HepG2 (cell line): ENCODE results near the gene TRNP1.

Source experiments
- BRF2 ChIP-seq: sonication (generic); formaldehyde crosslinking; IDR thresholded peaks from 2 replicates; pipeline ENCODE4 v1.8.1; 2022; ENCODE audit warnings: mild to moderate bottlenecking, missing genetic modification reagents
- CTCF ChIP-seq: sonication (generic); formaldehyde crosslinking; IDR thresholded peaks from 2 replicates; pipeline ENCODE4 v1.5.0; 2020; ENCODE audit warnings: mild to moderate bottlenecking, missing genetic modification reagents, moderate library complexity
- ELF1 ChIP-seq: sonication (generic); formaldehyde crosslinking; IDR thresholded peaks from 2 replicates; pipeline ENCODE4 v1.4.0; 2020; ENCODE audit warnings: missing genetic modification reagents
- JUN ChIP-seq: sonication (generic); formaldehyde crosslinking; IDR thresholded peaks from 2 replicates; pipeline ENCODE4 v1.4.0; 2020; ENCODE audit warnings: mild to moderate bottlenecking, missing genetic modification reagents
- SNAPC2 ChIP-seq: sonication (generic); formaldehyde crosslinking; IDR thresholded peaks from 2 replicates; pipeline ENCODE4 v1.8.1; 2022; ENCODE audit warnings: mild to moderate bottlenecking, missing genetic modification reagents
- ZBTB2 ChIP-seq: sonication (generic); formaldehyde crosslinking; IDR thresholded peaks from 2 replicates; pipeline ENCODE4 v1.8.0; 2022; ENCODE audit warnings: low read depth, missing genetic modification reagents
- ZNF780A ChIP-seq: sonication (generic); formaldehyde crosslinking; IDR thresholded peaks from 2 replicates; pipeline ENCODE4 v1.8.0; 2022; ENCODE audit warnings: mild to moderate bottlenecking, missing genetic modification reagents, moderate library complexity

GRCh38 chr1:26981146-26981846, 12.2 kb upstream of the TRNP1 start:
- TF ChIP-seq BRF2 (CRISPR knock-in tag) (no peak), ZBTB2 (CRISPR knock-in tag) (no peak), CTCF (CRISPR knock-in tag) (no peak), ZNF780A (no peak), ELF1 (CRISPR knock-in tag) (no peak), JUN (no peak), SNAPC2 (no peak)
